Stimulated activated CD8-positive, alpha-beta memory T cell treated with anti-CD3 and anti-CD28 coated beads, Interleukin-4, amount 100 ng/mL, for 24 hours (primary cell): Measurements from ENCODE around the gene LRRC59.

Experiments
- DNase-seq: peaks from one replicate; pipeline ENCODE4 v3.0.0-alpha.2; 2020; ENCODE audit warnings: low read depth

The LRRC59 gene

DNA sequence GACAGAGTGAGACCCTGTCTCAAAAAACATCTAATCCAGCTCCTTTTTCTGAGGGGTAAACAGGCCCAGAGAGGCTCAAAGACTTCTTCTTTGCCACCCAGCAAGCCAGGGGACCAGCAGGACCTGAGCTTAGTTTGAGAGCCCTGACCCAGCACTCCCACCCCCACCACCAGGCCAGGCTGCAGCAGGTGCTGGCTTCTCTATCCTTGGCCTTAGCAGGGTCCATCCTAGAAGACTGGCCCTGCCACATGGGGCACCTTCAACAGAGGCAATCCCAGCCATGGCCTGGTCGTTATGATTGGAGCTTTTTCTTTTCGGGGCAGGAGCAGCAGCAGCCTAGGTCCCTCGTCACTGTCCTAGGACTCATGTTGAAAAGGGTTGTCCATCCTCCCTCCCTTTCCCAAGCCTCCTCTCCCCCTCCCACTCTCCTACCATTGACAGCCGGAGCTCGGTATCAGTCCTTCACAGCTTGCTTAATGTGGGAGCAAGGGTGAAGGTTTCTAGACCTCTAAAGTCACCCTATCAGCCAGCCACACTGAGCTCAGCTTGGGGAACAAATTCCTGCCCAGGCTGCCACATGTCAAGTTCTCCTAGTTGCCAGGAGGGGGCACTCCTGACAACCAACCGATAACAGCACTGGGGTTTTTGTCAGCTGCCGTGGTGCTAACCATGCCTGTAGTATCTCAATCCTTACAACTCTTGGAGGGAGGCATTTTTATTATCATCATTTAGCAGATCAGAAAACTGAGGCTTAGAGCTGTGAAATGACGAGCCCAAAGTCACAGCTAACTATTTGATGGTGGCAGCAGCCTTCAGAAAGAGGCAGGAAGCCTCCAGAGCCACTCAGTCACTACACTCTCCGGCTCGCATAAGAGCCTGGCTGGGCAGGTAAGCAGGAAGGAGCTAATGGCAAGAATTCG is 35.5 kb downstream of the LRRC59 start:
- DNase-seq = peak; percentile 33

DNA sequence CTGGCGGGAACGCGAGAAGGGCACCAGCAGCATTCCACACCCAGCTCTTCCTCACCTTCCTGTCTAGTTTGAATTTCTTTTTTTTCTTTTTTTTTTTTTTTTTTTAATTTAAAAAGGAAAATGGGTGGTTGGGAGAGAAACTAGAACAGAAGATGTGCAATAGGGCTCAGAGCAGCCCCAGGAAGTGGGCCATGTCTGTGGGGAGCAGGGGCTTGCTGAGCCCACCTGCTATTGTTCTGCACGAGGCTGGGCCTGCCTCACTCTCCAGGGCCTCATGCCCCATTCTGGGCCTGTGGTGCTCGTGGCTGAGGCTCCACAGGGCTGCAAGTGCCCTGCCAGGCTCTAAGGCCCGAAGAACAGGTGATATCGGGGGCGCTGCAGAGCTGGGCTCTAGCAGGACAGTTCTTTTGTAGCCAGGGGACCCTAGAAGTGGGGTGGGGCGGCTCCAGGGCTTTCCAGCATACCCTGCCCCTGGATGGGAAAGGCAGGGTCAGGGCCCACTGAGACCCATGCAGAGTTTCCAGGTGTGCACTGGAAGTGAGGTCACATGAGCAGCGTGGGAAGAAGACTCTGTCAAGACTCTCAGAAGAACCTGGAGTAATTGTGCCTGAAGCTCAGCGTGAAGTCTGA is 36.7 kb downstream of the LRRC59 start:
- DNase-seq = no peak

DNA sequence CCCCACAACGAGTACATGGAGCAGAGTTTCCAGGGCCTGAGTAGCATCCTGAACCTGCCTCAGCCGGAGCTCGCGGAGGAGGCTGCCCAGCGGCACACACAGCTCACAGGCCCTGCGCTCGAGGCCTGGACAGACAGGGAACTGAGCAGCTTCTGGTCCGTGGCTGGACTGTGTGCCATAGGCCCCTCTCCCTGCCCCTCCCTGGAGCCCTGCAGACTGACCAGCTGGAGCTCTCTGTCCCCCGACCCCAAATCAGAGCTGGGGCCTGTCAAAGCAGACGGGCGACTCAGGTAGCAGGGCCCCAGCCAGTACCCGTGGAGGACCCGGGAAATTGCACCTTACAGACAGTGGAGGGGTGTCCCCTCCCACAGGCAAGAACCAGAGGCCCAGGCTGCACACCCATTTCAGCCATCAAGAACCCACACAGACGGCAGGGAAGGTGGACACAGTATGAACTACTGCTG is 37.3 kb downstream of the LRRC59 start:
- no peak for DNase-seq

DNA sequence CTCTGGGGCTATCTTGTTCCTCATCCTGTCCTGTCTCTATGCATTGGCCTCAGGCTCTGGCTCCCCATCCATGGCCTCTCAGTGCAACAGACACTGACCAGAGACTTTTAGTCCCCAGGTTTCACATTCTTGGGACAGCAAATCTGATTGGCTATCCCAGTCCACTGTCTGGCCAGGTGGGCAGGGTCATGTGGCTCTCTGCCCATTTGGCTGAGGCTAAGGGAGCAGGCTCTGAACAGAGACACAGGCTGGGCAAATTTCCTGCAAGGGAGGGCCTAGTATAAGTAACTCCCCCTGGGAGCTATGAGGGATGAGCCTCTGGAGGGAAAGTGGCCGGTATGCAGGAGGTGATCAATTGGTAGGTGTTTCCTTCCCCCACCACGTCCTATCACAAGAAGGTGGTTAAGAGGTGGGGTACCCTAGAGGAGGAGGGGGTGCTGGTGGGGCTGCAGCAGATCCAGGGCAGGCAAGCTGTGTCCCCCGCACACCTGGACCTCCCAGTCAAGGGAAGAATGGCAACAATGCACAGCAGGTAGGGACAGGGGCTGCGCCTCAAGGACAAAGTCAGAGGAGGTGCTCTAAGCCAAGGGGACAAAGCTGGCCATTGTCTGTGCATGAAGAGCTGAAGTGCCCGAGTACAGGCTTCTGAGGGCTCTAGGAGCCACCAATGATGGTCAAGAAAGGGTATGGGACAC is 38.2 kb downstream of the LRRC59 start:
- DNase-seq = no peak

DNA sequence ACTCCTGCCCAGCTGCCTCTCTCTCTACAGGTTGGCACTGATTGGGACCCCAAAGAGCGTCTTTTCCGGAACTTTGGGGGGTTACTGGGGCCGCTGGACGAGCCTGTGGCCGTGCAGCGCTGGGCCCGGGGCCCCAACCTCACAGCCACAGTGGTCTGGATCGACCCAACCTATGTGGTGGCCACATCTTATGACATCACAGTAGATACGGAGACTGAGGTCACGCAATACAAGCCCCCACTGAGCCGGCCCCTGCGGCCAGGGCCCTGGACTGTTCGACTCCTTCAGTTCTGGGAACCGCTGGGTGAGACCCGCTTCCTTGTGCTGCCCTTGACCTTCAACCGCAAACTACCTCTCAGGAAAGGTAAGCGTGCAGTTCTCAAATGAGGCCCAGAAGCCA is 39.1 kb downstream of the LRRC59 start:
- no peak for DNase-seq

DNA sequence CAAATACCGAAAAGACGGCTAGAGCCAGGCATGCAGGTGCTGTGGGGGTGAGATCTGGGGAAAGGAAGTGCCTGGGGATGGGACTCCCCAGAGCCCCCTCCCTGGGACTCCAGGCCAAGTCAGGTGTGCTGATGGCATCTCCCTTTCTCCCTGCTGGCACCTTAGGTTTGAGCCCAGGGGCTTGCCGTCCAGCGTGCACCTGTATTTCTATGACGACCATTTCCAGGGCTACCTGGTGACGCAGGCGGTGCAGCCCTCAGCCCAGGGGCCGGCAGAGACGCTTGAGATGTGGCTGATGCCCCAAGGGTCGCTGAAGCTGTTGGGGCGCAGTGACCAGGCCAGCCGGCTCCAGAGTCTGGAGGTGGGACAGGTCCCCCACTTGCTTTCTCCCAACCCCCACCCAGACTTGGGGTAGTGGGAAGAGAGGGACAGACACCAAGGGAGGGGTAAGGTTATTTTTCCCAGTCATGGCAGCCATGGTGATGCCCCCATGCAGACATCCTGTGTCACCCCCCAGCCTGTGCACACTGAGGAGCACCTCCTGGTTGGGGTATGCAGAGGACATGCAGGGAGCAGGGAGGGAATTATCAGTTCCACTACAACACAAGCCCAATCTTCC is 40.3 kb downstream of the LRRC59 start:
- DNase-seq = no peak

DNA sequence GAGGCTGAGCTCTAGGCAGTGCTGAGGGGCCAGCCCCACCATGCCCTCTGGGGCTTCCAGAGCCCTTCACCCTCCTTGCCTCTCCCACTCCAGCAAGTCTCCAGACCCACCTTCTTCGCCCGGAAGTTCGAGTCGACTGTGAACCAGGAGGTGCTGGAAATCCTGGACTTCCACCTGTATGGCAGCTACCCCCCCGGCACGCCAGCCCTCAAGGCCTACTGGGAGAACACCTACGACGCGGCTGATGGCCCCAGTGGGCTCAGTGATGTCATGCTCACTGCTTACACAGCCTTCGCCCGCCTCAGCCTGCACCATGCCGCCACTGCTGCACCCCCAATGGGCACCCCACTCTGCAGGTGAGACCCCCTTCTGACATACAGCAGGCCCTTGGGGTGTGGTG is 40.9 kb downstream of the LRRC59 start:
- no peak for DNase-seq

DNA sequence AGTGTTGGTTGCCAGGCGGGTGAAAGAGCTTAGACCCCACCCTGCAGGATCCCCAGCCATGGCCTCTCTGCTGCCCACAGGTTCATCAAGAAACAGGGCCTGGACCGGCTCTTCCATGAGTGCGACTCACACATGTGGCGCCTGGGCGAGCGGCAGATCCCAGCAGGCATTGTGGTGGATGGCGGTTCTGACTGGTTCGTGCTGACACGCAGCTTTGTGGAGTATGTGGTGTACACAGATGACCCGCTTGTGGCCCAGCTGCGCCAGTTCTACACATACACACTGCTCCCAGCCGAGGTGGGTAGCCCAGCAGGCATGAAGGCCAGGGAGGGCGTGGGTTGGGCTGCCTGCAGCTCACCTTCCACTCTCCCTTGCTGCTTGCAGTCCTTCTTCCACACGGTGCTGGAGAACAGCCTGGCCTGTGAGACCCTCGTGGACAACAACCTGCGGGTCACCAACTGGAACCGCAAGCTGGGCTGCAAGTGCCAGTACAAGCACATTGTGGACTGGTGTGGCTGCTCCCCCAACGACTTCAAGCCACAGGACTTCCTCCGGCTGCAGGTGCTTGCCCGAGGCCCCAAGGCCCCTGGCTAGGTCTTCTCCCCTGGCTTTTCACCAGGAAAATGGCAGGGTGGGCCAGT is 41.5 kb downstream of the LRRC59 start:
- no peak for DNase-seq

DNA sequence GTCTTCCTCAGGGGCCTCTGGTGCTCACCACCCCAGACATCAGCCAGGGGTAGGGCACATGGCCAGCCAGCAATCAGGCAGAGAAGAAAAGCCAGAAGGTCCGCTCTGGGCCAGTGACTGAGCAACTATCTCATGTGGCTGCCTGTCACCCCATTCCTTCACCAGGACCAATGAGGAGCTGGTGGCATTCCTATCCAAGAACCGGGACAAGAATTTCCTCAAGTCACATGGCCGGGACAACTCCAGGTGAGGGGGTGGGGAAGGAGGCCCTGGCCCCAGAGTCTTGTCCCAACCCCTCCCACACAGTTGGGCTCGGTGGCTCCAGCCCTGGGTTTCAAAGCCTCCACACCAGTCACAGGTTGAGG is 42.0 kb downstream of the LRRC59 start:
- DNase-seq = no peak

DNA sequence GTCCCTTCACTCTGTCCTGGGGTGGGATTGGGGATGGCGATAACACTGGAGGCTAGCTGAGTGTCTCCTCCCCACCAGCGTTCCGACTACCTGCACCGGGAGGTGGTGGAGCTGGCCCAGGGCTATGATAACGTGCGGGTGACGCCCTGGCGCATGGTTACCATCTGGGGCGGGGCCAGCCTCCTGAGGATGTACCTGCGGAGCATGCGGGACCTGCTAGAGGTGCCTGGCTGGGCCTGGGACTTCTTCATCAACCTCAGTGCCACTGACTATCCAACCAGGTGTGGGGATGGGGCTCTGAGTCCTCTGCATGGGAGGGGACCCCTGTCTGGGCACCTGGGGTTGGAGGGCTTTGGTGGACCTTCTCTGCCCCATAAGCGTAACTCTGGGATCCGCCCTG is 42.5 kb downstream of the LRRC59 start:
- no peak for DNase-seq

DNA sequence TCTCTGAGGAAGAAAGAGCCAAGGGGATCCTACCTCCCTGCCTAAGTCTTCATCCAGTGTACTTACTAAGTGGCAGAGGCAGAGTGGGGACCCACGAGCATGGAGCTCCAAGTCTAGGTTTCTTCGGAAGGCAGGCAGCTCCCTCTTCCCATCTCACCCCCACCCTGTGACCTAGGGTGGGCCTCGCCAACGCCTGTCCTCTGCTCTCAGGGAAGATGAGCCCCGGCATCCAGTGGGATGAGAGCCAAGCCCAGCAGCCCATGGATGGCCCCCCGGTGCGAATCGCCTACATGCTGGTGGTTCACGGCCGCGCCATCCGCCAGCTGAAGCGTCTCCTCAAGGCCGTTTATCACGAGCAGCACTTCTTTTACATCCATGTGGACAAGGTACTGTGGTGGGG is 43.1 kb downstream of the LRRC59 start:
- no peak for DNase-seq

DNA sequence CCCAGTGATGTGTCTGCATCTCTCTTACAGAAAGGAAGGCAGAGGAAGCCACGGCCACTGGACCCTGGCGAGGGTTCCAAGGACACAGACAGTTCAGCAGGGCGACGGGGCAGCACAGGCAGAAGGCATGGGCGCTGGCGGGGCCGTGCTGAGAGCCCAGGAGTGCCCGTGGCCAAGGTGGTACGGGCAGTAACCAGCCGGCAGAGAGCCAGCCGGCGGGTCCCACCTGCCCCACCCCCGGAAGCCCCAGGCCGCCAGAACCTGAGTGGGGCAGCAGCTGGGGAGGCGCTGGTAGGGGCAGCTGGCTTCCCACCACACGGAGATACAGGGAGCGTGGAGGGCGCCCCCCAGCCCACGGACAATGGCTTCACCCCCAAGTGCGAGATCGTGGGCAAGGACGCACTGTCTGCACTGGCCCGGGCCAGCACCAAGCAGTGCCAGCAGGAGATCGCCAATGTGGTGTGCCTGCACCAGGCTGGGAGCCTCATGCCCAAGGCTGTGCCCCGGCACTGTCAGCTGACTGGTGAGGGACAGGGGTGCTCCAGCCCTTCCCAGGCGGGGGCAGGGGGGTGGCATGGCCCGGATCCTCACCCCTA is 43.6 kb downstream of the LRRC59 start:
- no peak for DNase-seq

DNA sequence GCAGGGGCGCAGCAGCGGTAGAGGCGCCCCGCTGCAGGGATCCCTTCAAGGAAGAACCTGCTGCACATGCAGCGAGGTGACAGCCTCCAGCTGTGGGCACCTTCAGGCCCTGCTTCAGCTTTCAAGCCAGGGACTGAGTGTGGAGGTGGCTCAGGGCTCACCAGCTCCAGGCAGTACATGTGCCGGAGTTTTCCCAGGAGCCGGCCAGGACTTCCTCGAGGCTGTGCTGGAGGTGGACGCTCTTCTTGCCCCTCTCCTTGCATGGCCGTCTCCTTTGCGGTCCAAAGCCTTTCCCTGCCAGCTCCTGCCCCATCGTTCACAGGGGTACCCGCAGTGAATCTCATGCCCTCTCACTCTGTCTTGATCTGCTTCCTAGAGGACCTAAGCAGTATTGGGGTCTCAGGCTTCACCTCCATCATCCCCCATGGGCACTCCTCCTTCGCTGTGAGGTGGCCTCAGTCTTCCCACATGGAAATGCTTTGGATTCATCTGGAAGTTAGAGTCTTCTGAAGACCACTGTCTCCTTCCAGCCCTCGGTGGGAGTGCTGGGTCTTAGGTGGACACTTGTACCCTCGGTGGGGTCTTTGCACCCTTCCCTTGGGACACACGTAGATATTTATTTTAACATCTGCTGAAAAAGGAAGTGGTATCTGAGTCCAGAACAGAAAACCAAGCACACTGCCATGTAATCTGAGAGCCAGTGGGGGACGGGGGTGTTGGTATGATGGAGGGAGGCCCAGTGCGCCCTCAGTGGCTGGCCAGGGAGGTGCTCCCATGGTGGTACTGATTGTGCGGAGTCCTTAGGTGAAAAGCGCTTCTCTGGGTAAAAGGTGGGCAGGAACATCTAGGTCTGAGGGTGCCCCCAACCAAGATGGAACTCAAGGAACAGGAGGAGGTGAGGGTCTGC is 44.4 kb downstream of the LRRC59 start:
- no peak for DNase-seq

DNA sequence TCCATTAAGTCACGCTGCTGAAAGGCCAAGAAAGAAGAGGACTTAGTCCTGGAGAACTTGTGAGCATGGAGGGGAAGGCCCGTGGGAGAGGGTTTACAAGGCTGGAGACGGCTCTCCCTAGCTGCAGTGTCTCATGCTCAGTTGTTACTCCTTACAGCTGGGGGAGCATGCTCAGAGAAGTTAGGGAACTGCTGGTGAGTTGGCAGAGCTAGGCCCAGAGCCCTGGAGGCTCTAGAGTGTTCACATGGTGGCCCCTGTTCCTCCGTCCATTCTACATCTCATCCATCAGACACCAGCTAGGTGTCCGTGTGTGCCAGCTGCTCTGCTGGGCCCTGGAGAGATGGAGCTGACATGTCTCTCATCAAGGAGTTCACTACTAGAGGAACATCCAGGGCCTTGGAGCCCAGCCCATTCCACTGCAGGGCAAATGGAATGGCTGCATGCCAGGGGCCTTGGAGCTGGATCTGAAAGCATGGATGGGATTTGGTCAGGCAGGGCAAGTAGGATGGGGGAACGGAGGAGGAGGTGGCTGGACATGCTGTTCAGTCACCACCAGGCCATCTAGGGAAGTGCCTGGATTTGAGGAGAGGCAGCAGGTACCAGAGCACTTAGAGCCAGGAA is 45.1 kb downstream of the LRRC59 start:
- DNase-seq = no peak

DNA sequence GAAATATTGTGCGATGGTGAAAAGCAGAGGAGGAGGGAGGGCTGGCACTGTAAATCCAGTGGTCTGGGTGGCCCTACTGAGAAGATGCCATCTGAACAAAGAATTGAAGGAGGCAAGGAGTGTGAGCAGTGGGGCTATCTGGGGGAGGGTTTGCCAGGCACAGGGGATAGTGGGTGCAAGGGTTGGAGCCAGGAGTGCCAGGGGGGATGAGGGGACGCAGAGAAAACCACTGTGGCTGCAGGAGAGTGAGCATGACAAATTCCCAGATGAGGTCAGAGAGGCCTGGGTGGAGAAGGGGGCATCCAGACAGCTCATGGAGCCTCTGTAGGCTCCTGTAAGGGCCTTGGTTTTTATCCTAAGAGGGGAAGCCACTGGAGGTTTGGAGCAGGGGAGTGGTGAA is 46.6 kb downstream of the LRRC59 start:
- DNase-seq = no peak

DNA sequence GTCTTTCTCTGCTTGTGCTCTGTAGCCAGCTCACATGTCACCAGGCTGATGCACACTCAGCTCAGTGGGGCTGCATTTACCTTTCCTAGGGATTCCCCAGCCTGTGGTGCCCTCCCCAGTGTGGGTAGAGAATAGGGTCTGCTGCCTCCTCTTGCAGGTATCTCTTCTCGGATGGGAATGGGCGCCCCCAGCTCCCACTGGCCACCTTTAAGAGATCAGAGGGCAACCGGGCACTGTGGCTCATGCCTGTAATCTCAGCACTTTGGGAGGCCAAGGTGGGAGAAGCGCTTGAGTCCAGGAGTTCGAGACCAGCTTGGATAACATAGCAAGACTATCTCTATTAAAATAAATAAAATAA is 48.1 kb downstream of the LRRC59 start:
- DNase-seq = no peak

DNA sequence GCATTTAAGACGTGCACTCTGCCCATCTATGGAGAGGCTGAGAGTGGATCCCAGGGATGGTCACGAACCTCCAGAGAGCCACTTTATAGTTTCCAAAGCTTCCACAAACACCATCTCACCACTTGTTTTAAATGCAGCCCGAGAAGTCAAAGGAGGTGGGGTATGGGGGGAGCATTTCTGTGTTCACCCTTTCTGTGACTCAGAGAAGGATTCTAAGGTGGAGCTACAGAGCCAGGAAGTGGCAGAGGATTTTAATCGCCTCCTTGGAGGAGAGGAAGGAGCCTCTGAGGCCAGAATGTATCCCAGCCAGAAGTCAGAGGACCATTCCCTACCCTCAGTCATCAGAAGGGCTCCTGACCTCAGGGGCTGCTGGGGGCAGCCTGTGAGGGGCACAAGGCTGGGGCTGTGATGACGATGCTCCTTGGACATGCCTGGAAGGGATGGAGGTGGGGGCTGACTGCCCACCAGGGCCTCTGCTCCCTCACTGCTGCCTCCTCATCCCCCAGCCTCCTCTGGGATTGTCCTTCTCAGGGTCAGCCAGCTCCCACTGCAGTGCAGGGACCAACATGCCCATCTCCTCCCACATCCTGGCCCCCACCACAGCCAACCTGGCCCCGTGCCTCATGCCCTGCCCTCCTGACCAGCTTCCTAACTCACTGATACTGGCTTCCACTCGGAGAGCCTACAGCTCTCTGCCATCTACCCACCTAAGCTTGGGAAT is 48.6 kb downstream of the LRRC59 start:
- no peak for DNase-seq

DNA sequence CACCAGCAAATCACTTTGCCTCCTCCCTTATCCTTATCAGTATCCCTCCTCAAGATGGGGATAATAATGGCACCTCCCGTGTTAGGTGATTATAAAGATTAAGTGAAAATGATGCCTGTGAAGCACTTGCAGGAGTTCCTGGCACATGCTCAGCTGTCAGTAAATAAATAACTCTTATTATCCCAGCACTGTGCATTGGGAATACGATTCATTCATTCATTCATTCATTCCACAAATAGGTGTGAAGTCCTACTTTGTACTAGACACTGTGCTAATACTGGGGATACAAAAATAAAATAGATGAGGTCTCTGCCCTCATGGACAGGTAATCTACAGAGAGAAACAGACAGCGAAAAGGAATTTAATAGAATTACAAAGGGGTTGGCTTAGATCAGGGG is 49.4 kb downstream of the LRRC59 start:
- no peak for DNase-seq

DNA sequence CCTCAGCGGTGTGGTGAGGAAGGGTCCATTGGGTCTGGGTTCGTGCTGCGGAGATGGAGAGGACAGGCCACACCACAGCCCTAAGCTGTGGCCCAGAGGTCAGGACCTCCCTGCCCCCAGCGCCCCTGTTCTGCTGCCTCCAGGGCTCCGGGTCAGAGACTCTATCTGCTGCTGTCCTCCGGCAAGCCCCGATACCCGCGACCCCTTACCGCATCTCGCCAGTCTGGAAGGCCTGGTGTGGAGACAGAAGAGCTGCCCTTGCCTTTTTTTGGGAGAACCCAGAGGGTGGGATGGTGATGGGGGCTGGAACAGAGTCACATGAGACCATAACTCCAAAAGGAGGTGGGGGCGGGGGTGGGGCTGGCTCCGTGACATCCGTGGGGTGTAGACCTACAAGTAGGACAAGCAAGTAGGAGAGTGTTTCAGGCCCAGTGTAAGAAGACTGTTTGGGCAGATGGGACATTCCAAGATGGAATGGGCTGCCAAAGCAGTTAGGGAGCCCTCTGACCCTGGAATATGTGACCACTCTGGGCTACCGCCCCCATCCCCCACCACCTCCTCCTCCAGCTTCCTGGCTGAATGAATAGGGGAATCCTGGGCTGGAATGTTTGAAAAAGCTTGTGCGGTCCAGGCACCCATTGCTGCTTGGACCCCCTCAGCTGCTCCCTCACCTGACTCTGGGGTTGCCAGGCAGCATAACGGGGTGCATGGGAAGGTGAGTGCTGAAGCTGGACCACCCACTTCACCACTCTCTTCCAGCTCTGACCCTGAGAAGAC is 50.0 kb downstream of the LRRC59 start:
- no peak for DNase-seq
